HCT116 (cell line): ENCODE data around the gene MTREX.
A peak's percentile ranks its signal among the peaks of the same experiment; 100 is the strongest.

Source experiments
- CTCF ChIP-seq, 3 experiments: fragments of 200-600 bp in 1 of 3; sonication (generic) in 1 of 3; IDR thresholded peaks in 2 of 3; conservative IDR thresholded peaks in 1 of 3; 2 replicates each; pipeline ENCODE4 v1.5.1; 2012 to 2017; ENCODE audit warnings: low read depth in 2 of 3, low read length in 2 of 3, antibody characterized with exemption in 1 of 3, borderline replicate concordance in 1 of 3, control low read depth in 1 of 3, mild to moderate bottlenecking in 1 of 3, mixed read lengths in 1 of 3, mixed run types in 1 of 3, moderate library complexity in 1 of 3; ENCODE audit not compliant: insufficient read depth in 1 of 3
- EZH2 ChIP-seq: fragments of 200-600 bp; sonication (generic); IDR thresholded peaks from 2 replicates; pipeline ENCODE4 v1.6.1; 2017; ENCODE audit warnings: antibody characterized with exemption, mixed run types
- MAX ChIP-seq: IDR thresholded peaks from 2 replicates; pipeline ENCODE4 v1.6.1; 2012
- POLR2A ChIP-seq: IDR thresholded peaks from 2 replicates; pipeline ENCODE4 v1.7.0; 2011; ENCODE audit warnings: borderline replicate concordance; ENCODE audit not compliant: insufficient read depth, insufficient read length; ENCODE audit errors: extremely low read depth
- POLR2AphosphoS5 ChIP-seq: IDR thresholded peaks from 2 replicates; pipeline ENCODE4 v1.6.1; 2011; ENCODE audit warnings: mild to moderate bottlenecking, low read depth, low read length, moderate library complexity
- RAD21 ChIP-seq: IDR thresholded peaks from 2 replicates; pipeline ENCODE4 v1.6.1; 2012; ENCODE audit warnings: low read depth, mild to moderate bottlenecking
- ZFX ChIP-seq: fragments of 450-650 bp; IDR thresholded peaks from 2 replicates; pipeline ENCODE4 v1.6.1; 2017
- ZNF274 ChIP-seq: fragments of 200-500 bp; sonication (Bioruptor generic); IDR thresholded peaks from 2 replicates; pipeline ENCODE4 v1.6.1; 2014; ENCODE audit warnings: mild to moderate bottlenecking, low read depth, low read length, inconsistent platforms

GRCh38 chr5:55402199-55402598, 94.4 kb downstream of the MTREX start:
- TF ChIP-seq CTCF (IDR thresholded peaks at IDR 0.05 in 2 of 3, conservative IDR thresholded peaks at IDR 0.05 in 1 of 3; ENCODE audit: borderline replicate concordance in 1 of 3, insufficient read depth in 1 of 3, low read depth in 2 of 3, low read length in 2 of 3): peak in 2 of 3 experiments; percentile 36 to 44; a peak in 3 of 6 replicates
- no peak for TF ChIP-seq MAX
- no peak for TF ChIP-seq RAD21
- TF ChIP-seq ZFX: no peak
- no peak for TF ChIP-seq POLR2AphosphoS5
- TF ChIP-seq EZH2: no peak
- TF ChIP-seq ZNF274: no peak
- TF ChIP-seq POLR2A: no peak
